H1 (cell line): ENCODE results near the gene PCCA. TPM values are rescaled to one million over a fixed set of nuclear protein-coding genes. Genes with fewer than 3 reads are reported as not detected.

Source experiments
- CTCF ChIA-PET: fragments of 300-600 bp; sonication (Branson Sonifier 250); formaldehyde crosslinking; loops from one replicate; lab custom pipeline; 2021; ENCODE audit not compliant: partially characterized antibody; lab: Charles Lee
- POLR2A ChIA-PET: fragments of 300-600 bp; sonication (Branson Sonifier 250); formaldehyde crosslinking; loops from one replicate; lab custom pipeline; 2021; ENCODE audit warnings: inconsistent platforms; ENCODE audit not compliant: partially characterized antibody; lab: Charles Lee
- DNase-seq, 2 experiments: peaks; one replicate each; pipeline versions ENCODE4 v3.0.0 to v3.0.0-alpha.2; 2010 to 2022; ENCODE audit warnings: low spot score in 2 of 2, low read depth in 1 of 2, mixed read lengths in 1 of 2
- FAIRE-seq: peaks from 2 replicates; lab custom pipeline; 2011; peaks lifted over from hg19 to GRCh38; lab: Jason Lieb, UNC
- H2AFZ ChIP-seq: 2 replicates; pipeline ENCODE4 v1.8.1; 2012; ENCODE audit warnings: low read length, inconsistent platforms
- H2AK5ac ChIP-seq: 2 replicates; pipeline ENCODE4 v1.6.1; 2013; ENCODE audit warnings: low read depth, low read length
- H2BK120ac ChIP-seq: replicated peaks from 2 replicates; pipeline ENCODE3; 2013; ENCODE audit warnings: low read depth, low read length, inconsistent platforms
- H2BK12ac ChIP-seq: 2 replicates; pipeline ENCODE4 v1.6.1; 2013; ENCODE audit warnings: low read depth, low read length
- H2BK15ac ChIP-seq: 2 replicates; pipeline ENCODE4 v1.6.1; 2013; ENCODE audit warnings: low read length
- H2BK20ac ChIP-seq: 2 replicates; pipeline ENCODE4 v1.6.1; 2013; ENCODE audit warnings: low read length
- H2BK5ac ChIP-seq: 2 replicates; pipeline ENCODE4 v1.6.1; 2013; ENCODE audit warnings: low read depth, low read length
- H3K14ac ChIP-seq: 2 replicates; pipeline ENCODE4 v1.6.1; 2013; ENCODE audit warnings: inconsistent platforms; ENCODE audit not compliant: insufficient read length
- H3K18ac ChIP-seq: 2 replicates; pipeline ENCODE4 v1.6.1; 2013; ENCODE audit warnings: low read length; ENCODE audit errors: extremely low read depth
- H3K23ac ChIP-seq: 2 replicates; pipeline ENCODE4 v1.6.1; 2013; ENCODE audit warnings: inconsistent platforms; ENCODE audit not compliant: insufficient read length
- H3K23me2 ChIP-seq: 2 replicates; pipeline ENCODE4 v1.6.1; 2013; ENCODE audit warnings: low read depth, low read length
- H3K27ac ChIP-seq: 2 replicates; pipeline ENCODE4 v1.6.1; 2011; ENCODE audit warnings: low read depth, low read length, inconsistent platforms
- H3K27me3 ChIP-seq, 4 experiments: replicated peaks in 1 of 4; 1 replicate in 1 of 4; 2 replicates in 3 of 4; pipeline versions ENCODE4 v1.6.1 to v1.8.1; 2011 to 2013; ENCODE audit warnings: low read length in 3 of 4, mild to moderate bottlenecking in 3 of 4, inconsistent platforms in 2 of 4, mixed read lengths in 2 of 4, moderate library complexity in 1 of 4; ENCODE audit not compliant: control insufficient read depth in 3 of 4, insufficient read depth in 3 of 4; ENCODE audit errors: extremely low read depth in 1 of 4
- H3K36me3 ChIP-seq, 4 experiments: 2 replicates each; pipeline versions ENCODE4 v1.6.1 to v1.8.1; 2011 to 2013; ENCODE audit warnings: mild to moderate bottlenecking in 4 of 4, low read length in 3 of 4, moderate library complexity in 2 of 4, control low read depth in 1 of 4, inconsistent platforms in 1 of 4; ENCODE audit not compliant: insufficient read depth in 4 of 4, control insufficient read depth in 2 of 4
- H3K4ac ChIP-seq: replicated peaks from 2 replicates; pipeline ENCODE3; 2013; ENCODE audit warnings: low read length, low read depth, mixed read lengths, inconsistent platforms; ENCODE audit not compliant: insufficient read length
- H3K4me1 ChIP-seq, 4 experiments: replicated peaks in 1 of 4; 1 replicate in 1 of 4; 2 replicates in 3 of 4; pipeline versions ENCODE4 v1.6.1 to v1.8.1; 2011 to 2013; ENCODE audit warnings: low read length in 3 of 4, inconsistent platforms in 2 of 4, mixed read lengths in 1 of 4; ENCODE audit not compliant: insufficient read depth in 4 of 4, control insufficient read depth in 3 of 4
- H3K4me2 ChIP-seq, 2 experiments: 2 replicates each; pipeline versions ENCODE4 v1.6.1 to v1.8.1; 2011 to 2013; ENCODE audit warnings: low read depth in 2 of 2, low read length in 2 of 2, control low read depth in 1 of 2, inconsistent platforms in 1 of 2, mild to moderate bottlenecking in 1 of 2; ENCODE audit not compliant: insufficient read depth in 1 of 2
- H3K4me3 ChIP-seq, 4 experiments: fragments of 200-600, 300-600 bp in 1 of 4; sonication (generic), shearing (Covaris generic), sonication (Bioruptor Twin) in 1 of 4; 2 replicates each; pipeline versions ENCODE4 v1.5.1 to v1.8.1; 2011 to 2016; ENCODE audit warnings: low read length in 4 of 4, low read depth in 3 of 4, control low read depth in 2 of 4, inconsistent platforms in 2 of 4, mild to moderate bottlenecking in 2 of 4, mixed read lengths in 1 of 4, moderate library complexity in 1 of 4; ENCODE audit not compliant: insufficient read depth in 2 of 4; ENCODE audit errors: extremely low read depth in 1 of 4
- H3K56ac ChIP-seq: replicated peaks from 2 replicates; pipeline ENCODE3; 2013; ENCODE audit warnings: low read depth, mild to moderate bottlenecking, mixed read lengths, low read length, inconsistent platforms; ENCODE audit not compliant: insufficient read length
- H3K79me1 ChIP-seq: 2 replicates; pipeline ENCODE4 v1.6.1; 2013; ENCODE audit warnings: low read depth, low read length, control low read depth
- H3K79me2 ChIP-seq, 2 experiments: 2 replicates each; pipeline versions ENCODE4 v1.6.1 to v1.8.1; 2012 to 2013; ENCODE audit warnings: low read length in 2 of 2, mild to moderate bottlenecking in 2 of 2, inconsistent platforms in 1 of 2; ENCODE audit not compliant: insufficient read depth in 2 of 2, control insufficient read depth in 1 of 2
- H3K9ac ChIP-seq, 4 experiments: replicated peaks in 1 of 4; 1 replicate in 1 of 4; 2 replicates in 3 of 4; pipeline versions ENCODE4 v1.6.1 to v1.8.1; 2011 to 2013; ENCODE audit warnings: low read depth in 3 of 4, low read length in 3 of 4, control low read depth in 2 of 4, mild to moderate bottlenecking in 2 of 4, moderate library complexity in 2 of 4, inconsistent platforms in 1 of 4; ENCODE audit errors: extremely low read depth in 1 of 4
- H3K9me3 ChIP-seq, 2 experiments: 2 replicates each; pipeline versions ENCODE4 v1.6.1 to v1.8.1; 2012 to 2013; ENCODE audit warnings: mild to moderate bottlenecking in 2 of 2, moderate library complexity in 2 of 2, control low read depth in 1 of 2, inconsistent platforms in 1 of 2, low read depth in 1 of 2, low read length in 1 of 2, mixed read lengths in 1 of 2; ENCODE audit not compliant: insufficient read depth in 2 of 2
- H4K20me1 ChIP-seq, 2 experiments: replicated peaks in 1 of 2; 2 replicates each; pipeline versions ENCODE3 to v1.8.1; 2011 to 2013; ENCODE audit warnings: inconsistent platforms in 2 of 2, low read length in 2 of 2, mild to moderate bottlenecking in 1 of 2; ENCODE audit not compliant: insufficient read depth in 2 of 2, control insufficient read depth in 1 of 2
- H4K5ac ChIP-seq: 2 replicates; pipeline ENCODE4 v1.6.1; 2013; ENCODE audit warnings: low read length, low read depth, mixed read lengths, inconsistent platforms; ENCODE audit not compliant: insufficient read length
- H4K8ac ChIP-seq: 2 replicates; pipeline ENCODE4 v1.8.0; 2013; ENCODE audit warnings: mild to moderate bottlenecking, moderate library complexity, low read length, inconsistent platforms; ENCODE audit not compliant: insufficient read depth; ENCODE audit errors: extremely low read depth
- H4K91ac ChIP-seq: replicated peaks from 2 replicates; pipeline ENCODE3; 2013; ENCODE audit warnings: low read length, mixed read lengths, inconsistent platforms; ENCODE audit not compliant: insufficient read length
- CTBP2 ChIP-seq: IDR thresholded peaks from 2 replicates; pipeline ENCODE4 v1.7.0; 2011; ENCODE audit warnings: borderline replicate concordance, mild to moderate bottlenecking, moderate library complexity, mixed read lengths, low read length; ENCODE audit not compliant: insufficient read depth, insufficient read length
- PHF8 ChIP-seq: fragments of 200-600 bp; sonication (generic); conservative IDR thresholded peaks from 2 replicates; pipeline ENCODE4 v1.7.1; 2012; ENCODE audit warnings: low read depth, mild to moderate bottlenecking, inconsistent platforms, low read length, moderate library complexity
- RFX5 ChIP-seq: IDR thresholded peaks from 2 replicates; pipeline ENCODE4 v1.6.1; 2011; ENCODE audit warnings: low read depth, low read length, improper control_type of control experiment, borderline replicate concordance
- WGBS, 2 experiments: shearing (Covaris generic) in 1 of 2; methylation state at CpG; one replicate each; pipeline versions ENCODE4 v1.1.6 to v1.1.7; 2013 to 2015; ENCODE audit warnings: low lambda C conversion rate in 2 of 2, mixed read lengths in 2 of 2, inconsistent platforms in 1 of 2, low coverage in 1 of 2, missing lambda C conversion rate in 1 of 2; ENCODE audit not compliant: insufficient replicate concordance in 2 of 2, insufficient coverage in 1 of 2, insufficient read length in 1 of 2; ENCODE audit errors: extremely low coverage in 1 of 2, missing lambda C conversion rate in 1 of 2; 5-methylcytosine and 5-hydroxymethylcytosine counted together
- polyA plus RNA-seq, 7 experiments: library from polyadenylated mRNA; depleted of rRNA in 3 of 7; stranded (reverse) in 5 of 7; unstranded in 2 of 7; fragments of >200 nt in 5 of 7; fragments of 200-250 nt in 2 of 7; gene quantifications; 1 replicate in 5 of 7; 2 replicates in 1 of 7; 4 replicates in 1 of 7; pipeline versions ENCODE4 v1.2.1 to v1.2.3, GENCODE V29; 2011 to 2013; ENCODE audit warnings: missing spikeins in 2 of 7, mixed read lengths in 2 of 7
- total RNA-seq: library from RNA; stranded (reverse); fragmentation: NEBNext Ultra II Directional; extraction: Animal tissue kit (Norgen Biotek cat#: 25700); gene quantifications from 2 replicates; pipeline ENCODE4 v1.2.1, GENCODE V29; 2021
- TF ChIP-seq, protein P1 (sequence below): IDR thresholded peaks from 2 replicates; pipeline ENCODE4 v1.6.1; 2011; ENCODE audit warnings: low read length, improper control_type of control experiment

Gene PCCA
- total and polyA plus RNA-seq, 2 of the 8 experiments (the other 6 are each of a cell fraction or from before 2014, with no cell fraction given), result 18.4 to 49.8 TPM

GRCh38 chr13:100138859-100139491, 50.1 kb downstream of the PCCA start:
- Histone ChIP-seq H3K79me1 (peaks cover 3% of the 10 kb centered on the region; the same call in 1 of the 2 replicates), H3K4me2 (no peak overlapping the region), H2BK12ac (no peak overlapping the region), H2AFZ (no peak overlapping the region), H2BK15ac (no peak overlapping the region), H3K4me3 (no peak overlapping the region), H3K4ac (no peak overlapping the region), H3K18ac (no peak overlapping the region), H4K8ac (no peak overlapping the region), H3K27ac (no peak overlapping the region), H3K36me3 (no peaks in the 10 kb centered on the region), H3K79me2 (peaks cover 0 to 38% of the 10 kb centered on the region in 2 experiments; a peak in 2 of 4 replicates), H3K23me2 (no peaks in the 10 kb centered on the region), H2BK120ac (no peak overlapping the region), H3K14ac (no peak overlapping the region), H2BK5ac (no peak overlapping the region), H4K91ac (no peak overlapping the region), H4K20me1 (no peaks in the 10 kb centered on the region), H3K23ac (no peak overlapping the region), H3K4me1 (no peaks in the 10 kb centered on the region; a peak in 1 of 7 replicates), H3K27me3 (no peaks in the 10 kb centered on the region), H3K9ac (no peak overlapping the region), H2AK5ac (no peak overlapping the region), H3K9me3 (no peaks in the 10 kb centered on the region), H2BK20ac (no peak overlapping the region), H3K56ac (no peak overlapping the region), H4K5ac (no peak overlapping the region)
- ChIA-PET CTCF (interaction anchor here (0.7 kb wide), 1 partner anchor 385 kb away, joined by 3 read pairs; no protein-coding TSS in a partner anchor), POLR2A (no interaction called here)
- TF ChIP-seq CTBP2 (no peak), RFX5 (no peak), PHF8 (no peak)
- TF ChIP-seq, protein P1, sequence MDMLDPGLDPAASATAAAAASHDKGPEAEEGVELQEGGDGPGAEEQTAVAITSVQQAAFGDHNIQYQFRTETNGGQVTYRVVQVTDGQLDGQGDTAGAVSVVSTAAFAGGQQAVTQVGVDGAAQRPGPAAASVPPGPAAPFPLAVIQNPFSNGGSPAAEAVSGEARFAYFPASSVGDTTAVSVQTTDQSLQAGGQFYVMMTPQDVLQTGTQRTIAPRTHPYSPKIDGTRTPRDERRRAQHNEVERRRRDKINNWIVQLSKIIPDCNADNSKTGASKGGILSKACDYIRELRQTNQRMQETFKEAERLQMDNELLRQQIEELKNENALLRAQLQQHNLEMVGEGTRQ, result no peak
- WGBS, 2 experiments, result 100% methylated on average over 1 of the region's 1 CpG; no CpG with 5 or more reads in 1 of the 2 experiments
- DNase-seq (no peak), FAIRE-seq (no peak)
